GM18873 (cell line): Measurements from ENCODE around the gene OR5T1.

ENCODE experiments used
- ATAC-seq: cut with Tn5 transposase; IDR thresholded peaks from one replicate; pipeline ENCODE4 v1.9.1; 2021; ENCODE audit warnings: mild to moderate bottlenecking, moderate library complexity, moderate number of reproducible peaks; ENCODE audit not compliant: unreplicated experiment, low FRiP score

Gene OR5T1

GRCh38 chr11:56273854-56274253, at the start of gene OR5T1:
OR5T1 (plus strand) TSS chr11:56274154; CDS start chr11:56275639, 1,485 bp downstream.
- no peak for ATAC-seq

GRCh38 chr11:56234155-56234554, 39.8 kb upstream of the OR5T1 start, which contains the start of gene OR5T2:
OR5T2 (minus strand) TSS chr11:56234255; CDS start chr11:56233062, 1,193 bp downstream.
- ATAC-seq, result no peak

GRCh38 chr11:56251954-56252353, 22.0 kb upstream of the OR5T1 start, which contains the start of gene OR5T3:
OR5T3 (plus strand) TSS chr11:56252254; CDS start chr11:56252254, 0 bp downstream.
- no peak for ATAC-seq

GRCh38 chr11:56271092-56271491, 2.9 kb upstream of the OR5T1 start:
- no peak for ATAC-seq

GRCh38 chr11:56292154-56292553, 18.2 kb downstream of the OR5T1 start, which contains the start of gene OR8H1:
OR8H1 (minus strand) TSS chr11:56292254; CDS start chr11:56291062, 1,192 bp downstream.
- ATAC-seq, result no peak

- no peak for ATAC-seq
Measured at GRCh38 chr11:56296898-56297297, 22.9 kb downstream of the OR5T1 start.

- ATAC-seq, result no peak
Measured at GRCh38 chr11:56307836-56308235, 33.9 kb downstream of the OR5T1 start.

GRCh38 chr11:56314844-56315243, 40.9 kb downstream of the OR5T1 start, which contains the start of gene OR8K3:
OR8K3 (plus strand) TSS chr11:56315144; CDS start chr11:56318307, 3,163 bp downstream.
- no peak for ATAC-seq
